ENCODE measurements around the gene COPZ1. TPM values are rescaled to one million over a fixed set of nuclear protein-coding genes. Genes with fewer than 3 reads are reported as not detected.

COPZ1 gene
- total RNA-seq, 4 donors from 2014 or later = 60.8 to 92.3 (median 79.5) TPM

GRCh38 chr12:54390176-54390667 lies 65.3 kb downstream of the COPZ1 start:
- no peak for TF ChIP-seq CTCF (IDR thresholded peaks at IDR 0.05; ENCODE audit: low read depth)

GRCh38 chr12:54390668-54391551 lies 66.0 kb downstream of the COPZ1 start:
- no peak for TF ChIP-seq CTCF (IDR thresholded peaks at IDR 0.05; ENCODE audit: low read depth)

GRCh38 chr12:54392485-54393206 lies 67.7 kb downstream of the COPZ1 start:
- no peak for TF ChIP-seq CTCF (IDR thresholded peaks at IDR 0.05; ENCODE audit: low read depth)

GRCh38 chr12:54393207-54393609 lies 68.3 kb downstream of the COPZ1 start:
- TF ChIP-seq CTCF (IDR thresholded peaks at IDR 0.05; ENCODE audit: low read depth) = no peak

- no peak for TF ChIP-seq CTCF (IDR thresholded peaks at IDR 0.05; ENCODE audit: low read depth)
Measured at GRCh38 chr12:54393743-54394142, 68.8 kb downstream of the COPZ1 start.

- no peak for TF ChIP-seq CTCF (IDR thresholded peaks at IDR 0.05; ENCODE audit: low read depth)
Measured at GRCh38 chr12:54394281-54394719, 69.4 kb downstream of the COPZ1 start.

- no peak for TF ChIP-seq CTCF (IDR thresholded peaks at IDR 0.05; ENCODE audit: low read depth)
Measured at GRCh38 chr12:54394986-54395385, 70.1 kb downstream of the COPZ1 start.
